HUES6 (cell line): ENCODE results near the gene SGCD.

Source experiments
- H3K27ac ChIP-seq: 2 replicates; pipeline ENCODE4 v1.7.0; 2013; ENCODE audit warnings: low read depth, mild to moderate bottlenecking, low read length, inconsistent platforms
- H3K27me3 ChIP-seq: 2 replicates; pipeline ENCODE4 v1.6.1; 2013; ENCODE audit warnings: low read length; ENCODE audit not compliant: control insufficient read depth, insufficient read depth
- H3K36me3 ChIP-seq: 2 replicates; pipeline ENCODE4 v1.6.1; 2013; ENCODE audit warnings: low read length; ENCODE audit not compliant: control insufficient read depth, insufficient read depth
- H3K4me1 ChIP-seq: 2 replicates; pipeline ENCODE4 v1.6.1; 2013; ENCODE audit warnings: low read length; ENCODE audit not compliant: control insufficient read depth, insufficient read depth
- H3K4me3 ChIP-seq: 2 replicates; pipeline ENCODE4 v1.5.1; 2013; ENCODE audit warnings: low read depth, low read length
- H3K9ac ChIP-seq: one replicate; pipeline ENCODE4 v1.6.1; 2013; ENCODE audit warnings: mild to moderate bottlenecking, low read length
- H3K9me3 ChIP-seq: 2 replicates; pipeline ENCODE4 v1.6.1; 2013; ENCODE audit warnings: low read depth, low read length; ENCODE audit not compliant: control insufficient read depth, insufficient read depth

The SGCD gene

DNA sequence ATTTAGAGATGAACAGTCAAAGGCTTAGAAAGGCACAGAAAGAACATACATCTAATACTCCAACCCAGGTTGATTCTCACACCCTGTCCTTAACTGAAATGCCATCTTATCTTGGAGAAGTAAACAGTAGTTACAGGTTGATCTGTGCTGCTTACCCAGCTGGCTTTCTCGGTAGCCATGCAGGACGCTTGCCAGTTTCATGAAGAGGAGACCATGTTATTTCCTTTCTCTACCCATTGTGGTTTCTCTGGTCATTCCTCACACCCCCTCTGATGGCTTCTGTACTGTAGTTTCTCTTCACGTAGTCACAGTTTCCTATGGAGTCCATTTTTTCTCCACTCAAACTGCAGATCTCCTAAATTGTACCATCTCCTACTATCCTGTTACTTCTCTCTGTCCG is 206.0 kb downstream of the SGCD start:
- no peak overlapping the region for H3K9ac ChIP-seq
- no peak overlapping the region for H3K27ac ChIP-seq
- no peaks in the 10 kb centered on the region for H3K27me3 ChIP-seq
- H3K36me3 ChIP-seq, result no peaks in the 10 kb centered on the region
- no peak overlapping the region for H3K4me3 ChIP-seq
- no peaks in the 10 kb centered on the region for H3K4me1 ChIP-seq
- no peaks in the 10 kb centered on the region for H3K9me3 ChIP-seq

DNA sequence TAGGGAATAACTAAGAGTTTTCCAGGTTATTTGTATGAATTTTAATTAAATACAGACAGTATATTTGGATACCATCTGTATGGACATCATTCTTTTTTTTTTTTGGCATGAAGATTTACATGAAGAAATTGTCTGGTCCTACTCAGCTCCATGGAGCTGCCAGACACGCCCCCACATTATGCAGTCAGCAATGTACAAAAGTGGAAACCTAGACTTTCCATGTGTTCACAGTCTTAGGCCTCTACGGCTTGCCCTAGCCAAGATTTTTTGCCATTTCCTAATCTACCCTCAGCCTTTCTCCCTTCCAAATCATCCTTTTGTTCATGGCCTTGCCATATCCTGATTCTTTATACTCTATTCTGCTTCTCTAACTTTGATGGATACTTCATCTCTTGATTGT is 207.1 kb downstream of the SGCD start:
- Histone ChIP-seq H3K4me3 (no peak overlapping the region), H3K4me1 (no peaks in the 10 kb centered on the region), H3K36me3 (no peaks in the 10 kb centered on the region)

DNA sequence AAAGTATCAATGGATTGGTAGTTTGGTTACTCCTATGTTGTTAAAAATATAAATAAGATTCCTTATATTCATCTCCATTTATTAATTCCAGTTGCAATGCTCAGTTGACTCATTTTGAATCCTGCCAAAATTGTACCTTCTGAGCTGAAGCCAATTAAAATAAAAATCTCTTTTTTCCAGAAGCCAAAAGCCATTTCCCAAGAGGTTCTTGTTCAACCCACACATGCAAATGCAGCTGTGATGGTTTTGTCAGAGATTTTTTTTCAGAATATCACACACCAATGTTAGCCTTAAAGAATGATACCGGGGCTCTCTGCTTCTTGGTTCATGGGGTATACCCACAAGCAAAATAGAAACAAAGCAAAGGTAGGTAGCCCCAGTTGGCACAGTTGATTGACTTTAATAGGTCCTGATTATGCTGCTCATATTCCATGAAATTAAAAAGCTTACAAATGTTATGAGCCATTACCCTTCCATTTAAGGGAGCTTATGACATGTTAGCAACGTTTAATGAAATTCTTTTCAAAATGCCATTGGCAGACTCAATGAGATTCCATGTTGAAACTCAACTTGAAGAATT is 208.0 kb downstream of the SGCD start:
- H3K9ac ChIP-seq, result no peak overlapping the region
- H3K36me3 ChIP-seq, result no peaks in the 10 kb centered on the region
- no peaks in the 10 kb centered on the region for H3K27me3 ChIP-seq
- no peak overlapping the region for H3K4me3 ChIP-seq
- H3K4me1 ChIP-seq, result no peaks in the 10 kb centered on the region
- H3K9me3 ChIP-seq, result no peaks in the 10 kb centered on the region
- no peak overlapping the region for H3K27ac ChIP-seq

More for the DNA sequence above, 207.1 kb downstream of the SGCD start:
- H3K27ac ChIP-seq, result no peak overlapping the region
- H3K9me3 ChIP-seq, result no peaks in the 10 kb centered on the region
- no peak overlapping the region for H3K9ac ChIP-seq
- no peaks in the 10 kb centered on the region for H3K27me3 ChIP-seq

DNA sequence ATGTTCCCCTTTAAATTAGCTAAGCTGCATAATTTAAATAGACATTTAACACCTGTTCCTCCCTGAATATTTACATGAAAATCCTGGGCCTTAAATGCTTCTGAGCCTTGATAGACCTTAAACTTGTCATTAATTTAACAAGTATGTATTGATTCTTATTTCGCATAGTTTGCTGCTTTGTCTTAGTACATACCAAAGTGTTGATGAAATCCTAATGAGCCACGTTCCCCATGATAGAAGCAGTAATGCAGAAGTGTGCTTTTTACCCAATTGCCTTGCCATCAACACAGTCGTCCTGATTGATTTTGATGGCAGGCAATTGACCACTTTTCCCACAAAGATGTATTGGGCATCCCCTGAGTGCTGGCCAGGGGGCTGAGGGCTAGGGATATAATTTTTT is 213.5 kb downstream of the SGCD start:
- no peak overlapping the region for H3K9ac ChIP-seq
- no peak overlapping the region for H3K27ac ChIP-seq
- no peaks in the 10 kb centered on the region for H3K4me1 ChIP-seq
- no peaks in the 10 kb centered on the region for H3K36me3 ChIP-seq
- no peaks in the 10 kb centered on the region for H3K9me3 ChIP-seq
- H3K4me3 ChIP-seq, result no peak overlapping the region
- no peaks in the 10 kb centered on the region for H3K27me3 ChIP-seq

DNA sequence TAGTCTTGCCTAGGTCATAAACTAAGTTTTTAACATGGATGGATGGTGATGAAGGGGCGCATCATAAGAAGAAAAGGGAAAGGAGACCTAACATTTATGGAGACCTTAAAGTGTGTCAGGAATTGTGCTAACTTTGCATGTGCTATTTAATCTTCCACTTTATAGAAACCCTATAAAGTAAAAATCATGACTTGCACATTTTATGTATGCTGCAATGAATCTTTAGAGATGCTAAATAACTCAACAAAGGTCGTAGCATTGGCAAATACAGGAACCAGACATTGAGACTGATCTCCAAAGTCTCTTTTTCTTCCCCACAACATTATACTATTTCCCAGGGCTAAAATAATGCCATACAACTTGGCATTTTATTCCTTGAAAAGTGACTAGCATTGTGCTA is 214.6 kb downstream of the SGCD start:
- Histone ChIP-seq H3K9ac (no peak overlapping the region), H3K4me1 (no peaks in the 10 kb centered on the region), H3K27ac (no peak overlapping the region), H3K4me3 (no peak overlapping the region), H3K9me3 (no peaks in the 10 kb centered on the region), H3K27me3 (no peaks in the 10 kb centered on the region), H3K36me3 (no peaks in the 10 kb centered on the region)

DNA sequence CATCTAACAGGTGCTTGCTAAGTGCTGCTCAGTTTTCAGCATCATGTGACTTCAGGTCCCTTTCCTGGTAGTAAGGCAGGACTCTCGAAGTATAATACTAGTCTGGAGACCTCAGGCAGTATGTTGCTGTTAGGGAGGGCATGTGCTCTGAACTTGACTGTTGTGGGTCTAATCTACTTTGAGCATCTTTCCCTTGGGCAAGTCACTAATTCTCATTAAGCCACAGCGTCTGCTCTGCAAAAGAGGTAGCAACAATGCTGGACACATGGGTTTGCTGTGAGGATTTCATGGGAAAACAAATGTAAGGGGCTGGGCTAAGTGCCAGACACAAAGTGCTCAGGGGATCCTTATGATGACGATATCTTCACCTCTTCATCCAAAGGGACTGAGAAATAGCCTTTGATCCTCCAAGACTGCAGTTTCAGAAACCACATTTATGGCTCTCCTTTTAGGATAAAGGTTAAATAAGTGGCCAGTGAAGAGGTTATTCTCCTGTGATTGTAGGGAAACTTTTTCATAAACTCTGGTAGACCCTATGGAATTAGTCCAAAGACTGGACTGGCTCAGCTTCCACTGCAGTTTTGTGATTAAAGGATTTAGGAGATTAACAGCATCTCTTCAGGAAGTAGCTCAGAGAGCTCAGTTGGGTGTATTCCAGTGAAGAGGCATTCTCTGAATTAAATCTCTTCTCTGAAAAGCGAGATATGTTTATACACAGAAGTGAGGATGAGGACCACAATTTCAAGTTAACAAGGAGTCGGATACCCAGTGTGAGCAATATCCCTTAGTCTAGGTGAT is 216.6 kb downstream of the SGCD start:
- H3K36me3 ChIP-seq, result no peaks in the 10 kb centered on the region
- no peaks in the 10 kb centered on the region for H3K4me1 ChIP-seq
- H3K4me3 ChIP-seq, result no peak overlapping the region
- no peaks in the 10 kb centered on the region for H3K9me3 ChIP-seq
- H3K27me3 ChIP-seq, result no peaks in the 10 kb centered on the region
- no peak overlapping the region for H3K9ac ChIP-seq
- H3K27ac ChIP-seq, result no peak overlapping the region

DNA sequence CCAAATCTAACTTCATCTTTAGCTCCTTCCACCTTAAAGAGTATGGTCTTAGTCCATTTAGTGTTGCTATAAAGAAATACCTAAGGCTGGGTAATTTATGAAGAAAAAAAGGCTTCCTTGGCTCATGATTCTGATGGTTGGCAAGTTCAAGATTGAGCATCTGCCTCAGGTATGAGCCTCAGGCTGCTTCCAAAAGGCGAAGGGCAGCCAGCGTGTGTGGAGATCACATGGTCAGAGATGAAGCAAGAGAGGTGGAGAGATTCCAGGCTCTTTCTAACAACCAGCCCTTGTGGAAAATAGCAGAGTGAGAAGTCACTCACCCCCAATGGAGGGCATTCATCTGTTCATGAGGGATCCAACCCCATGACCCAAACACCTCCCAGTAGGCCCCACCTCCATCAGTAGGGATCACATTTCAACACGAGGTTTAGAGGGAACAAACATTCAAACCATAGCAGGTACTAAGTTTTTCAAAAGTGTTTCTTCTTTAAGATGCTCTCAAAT is 225.9 kb downstream of the SGCD start:
- Histone ChIP-seq H3K9me3 (no peaks in the 10 kb centered on the region), H3K27me3 (no peaks in the 10 kb centered on the region), H3K36me3 (no peaks in the 10 kb centered on the region), H3K9ac (no peak overlapping the region), H3K4me1 (no peaks in the 10 kb centered on the region), H3K4me3 (no peak overlapping the region), H3K27ac (no peak overlapping the region)

DNA sequence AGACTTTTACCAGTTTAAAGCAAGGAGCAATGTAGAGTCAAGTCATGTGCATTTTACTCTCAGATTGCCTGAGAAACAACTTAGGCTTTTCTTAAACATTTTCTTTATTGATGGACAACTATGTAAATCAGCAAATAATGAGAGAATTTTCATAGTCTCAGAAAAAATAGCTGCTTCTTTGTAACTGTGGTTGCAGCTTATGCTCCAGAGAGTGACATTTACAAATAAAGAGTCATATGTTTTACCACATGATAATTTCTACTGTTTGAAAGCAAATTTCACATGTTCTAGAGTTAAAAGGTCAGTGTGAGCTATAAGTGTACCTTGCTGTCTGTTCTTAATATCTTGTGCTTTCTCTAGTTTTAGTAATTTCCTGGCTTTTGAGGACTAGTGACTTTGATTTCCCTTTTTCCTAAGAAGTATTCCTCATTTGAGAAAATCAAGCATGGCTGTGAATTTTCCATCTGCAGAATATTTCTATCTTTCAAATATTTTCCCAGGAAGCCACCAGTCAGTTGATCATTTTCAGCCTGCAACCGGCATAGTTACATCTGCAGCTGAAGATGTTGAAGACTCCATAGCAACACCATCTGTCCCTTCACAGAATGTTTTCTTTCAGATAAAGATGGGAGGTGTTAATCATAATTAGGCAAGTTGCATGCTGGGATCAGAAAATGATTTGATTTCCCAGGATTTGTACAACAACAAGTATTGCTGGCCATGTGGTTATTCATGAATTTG is 229.9 kb downstream of the SGCD start:
- H3K27ac ChIP-seq, result no peak overlapping the region
- H3K36me3 ChIP-seq, result no peaks in the 10 kb centered on the region
- no peaks in the 10 kb centered on the region for H3K27me3 ChIP-seq
- H3K9ac ChIP-seq, result no peak overlapping the region
- H3K4me3 ChIP-seq, result no peak overlapping the region
- H3K4me1 ChIP-seq, result peaks cover 3% of the 10 kb centered on the region; the same call in 1 of the 2 replicates
- no peaks in the 10 kb centered on the region for H3K9me3 ChIP-seq

DNA sequence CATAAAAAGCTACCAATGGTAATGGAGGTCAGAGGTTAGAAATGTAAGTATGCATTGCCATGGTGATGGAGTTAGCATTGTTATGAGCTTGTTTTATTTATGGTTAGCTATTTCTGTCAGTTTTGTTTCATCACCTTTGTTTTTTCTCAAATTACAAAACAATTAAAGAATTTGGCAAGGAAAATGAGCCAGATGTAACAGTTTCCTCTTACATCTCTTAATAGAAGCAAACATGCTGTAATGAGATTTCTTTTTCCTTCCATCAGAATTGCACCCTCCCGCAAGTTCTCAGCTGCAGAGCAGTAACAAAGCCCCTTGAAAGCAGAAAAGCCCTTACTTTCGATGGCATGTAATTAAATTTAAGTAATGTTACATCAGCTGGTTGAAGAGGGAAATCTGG is 233.0 kb downstream of the SGCD start:
- Histone ChIP-seq H3K4me3 (no peak overlapping the region), H3K36me3 (no peaks in the 10 kb centered on the region), H3K9me3 (no peaks in the 10 kb centered on the region), H3K27me3 (no peaks in the 10 kb centered on the region), H3K4me1 (peaks cover 3% of the 10 kb centered on the region; the same call in 1 of the 2 replicates), H3K27ac (no peak overlapping the region), H3K9ac (no peak overlapping the region)

DNA sequence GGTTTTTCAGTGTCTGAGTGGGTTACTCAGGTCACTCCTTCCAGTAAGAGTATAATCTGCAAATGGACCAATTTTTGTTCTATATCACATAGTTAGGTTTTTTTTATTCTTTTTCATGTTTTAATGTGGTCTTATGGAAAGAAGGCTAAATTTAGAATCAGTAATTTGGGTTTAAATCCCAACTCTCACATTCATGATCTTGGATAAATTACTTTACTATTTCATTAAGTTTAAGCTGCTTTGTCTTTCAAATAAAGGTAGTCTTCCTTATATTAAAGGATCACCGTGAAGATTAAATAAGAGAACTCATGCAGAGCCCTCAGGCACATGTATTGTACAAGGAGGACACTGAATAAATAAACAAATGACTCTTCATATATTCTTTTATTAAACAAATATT is 234.7 kb downstream of the SGCD start:
- Histone ChIP-seq H3K36me3 (no peaks in the 10 kb centered on the region), H3K4me3 (no peak overlapping the region), H3K9ac (no peak overlapping the region), H3K27me3 (no peaks in the 10 kb centered on the region), H3K4me1 (peaks cover 3% of the 10 kb centered on the region; the same call in 1 of the 2 replicates), H3K9me3 (no peaks in the 10 kb centered on the region), H3K27ac (no peak overlapping the region)

DNA sequence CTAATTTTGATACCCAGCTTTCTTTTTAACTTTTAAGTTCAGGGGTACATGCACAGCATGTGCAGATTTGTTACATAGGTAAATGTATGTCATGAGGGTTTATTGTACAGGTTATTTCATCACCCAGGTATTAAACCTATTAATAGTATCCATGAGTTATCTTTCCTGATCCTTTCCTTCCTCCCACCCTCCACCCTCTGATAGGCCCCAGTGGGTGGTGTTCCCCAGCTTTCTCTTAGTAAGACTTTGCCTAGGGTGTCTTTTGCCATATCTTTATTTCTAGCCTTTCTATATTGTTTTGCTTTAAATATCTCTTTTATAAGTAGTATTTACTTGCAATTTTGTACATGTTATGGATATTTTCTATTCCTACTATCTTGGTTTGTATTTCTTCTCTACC is 243.7 kb downstream of the SGCD start:
- no peak overlapping the region for H3K27ac ChIP-seq
- H3K27me3 ChIP-seq, result no peaks in the 10 kb centered on the region
- no peaks in the 10 kb centered on the region for H3K36me3 ChIP-seq
- H3K9me3 ChIP-seq, result no peaks in the 10 kb centered on the region
- H3K4me3 ChIP-seq, result no peak overlapping the region
- H3K9ac ChIP-seq, result no peak overlapping the region
- no peaks in the 10 kb centered on the region for H3K4me1 ChIP-seq
